ENCODE data around the gene STX4. TPM values are rescaled to one million over a fixed set of nuclear protein-coding genes. Genes with fewer than 3 reads are reported as not detected.

STX4 gene
- polyA plus RNA-seq, 1 of the 3 experiments (the other 2 are of a cell fraction): 117 TPM

DNA sequence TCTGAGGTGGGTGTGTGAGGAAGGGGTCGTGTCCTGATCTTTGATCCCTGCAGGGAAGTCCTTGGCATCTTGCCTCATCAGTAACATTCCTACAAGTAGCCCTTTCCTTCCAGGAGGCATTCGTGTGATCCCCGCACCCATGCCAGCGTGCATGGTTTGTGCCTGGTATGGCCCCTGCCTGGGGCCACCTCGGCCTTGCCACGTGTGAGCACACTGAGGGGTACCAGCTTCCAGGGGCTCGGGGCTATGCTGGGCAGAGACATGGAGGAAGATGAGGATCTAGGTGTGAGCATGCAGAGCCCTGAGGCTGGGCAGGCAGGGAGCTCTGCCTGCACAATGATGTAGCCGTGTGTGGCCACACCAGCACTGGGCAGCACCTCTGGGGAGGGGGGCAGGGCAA lies 42.3 kb upstream of the STX4 start:
- Histone ChIP-seq H3K27me3 (ENCODE audit: insufficient read depth) (no peaks in the 10 kb centered on the region), H3K4me2 (no peak overlapping the region), H3K27ac (ENCODE audit: low read depth in 2 of 2, low read length in 1 of 2) (no peak overlapping the region), H3F3A (replicated peaks; ENCODE audit: insufficient read depth) (no peaks in the 10 kb centered on the region), H2AFZ (ENCODE audit: low read depth) (no peak overlapping the region), H3K9me2 (no peaks in the 10 kb centered on the region), H3K4me3 (ENCODE audit: low read depth in 2 of 2, low read length in 1 of 2) (no peak overlapping the region), H3K9ac (no peak overlapping the region), H3K9me3 (no peaks in the 10 kb centered on the region), H3K79me2 (ENCODE audit: insufficient read depth) (no peaks in the 10 kb centered on the region), H3K36me3 (replicated peaks in 1 of 2; ENCODE audit: control insufficient read depth in 1 of 2, insufficient read depth in 2 of 2, low read length in 1 of 2) (peaks cover 0 to 3% of the 10 kb centered on the region in 2 experiments), H4K20me1 (ENCODE audit: insufficient read depth) (no peaks in the 10 kb centered on the region), H3K4me1 (ENCODE audit: control insufficient read depth in 1 of 2, insufficient read depth in 2 of 2, low read depth in 1 of 2, low read length in 1 of 2) (peaks cover 0 to 5% of the 10 kb centered on the region in 2 experiments; a peak in 1 of 4 replicates)
- DNase-seq: no peak
- no peak for TF ChIP-seq FOXM1 (IDR thresholded peaks at IDR 0.05; ENCODE audit: low read depth)
- TF ChIP-seq, protein P1, sequence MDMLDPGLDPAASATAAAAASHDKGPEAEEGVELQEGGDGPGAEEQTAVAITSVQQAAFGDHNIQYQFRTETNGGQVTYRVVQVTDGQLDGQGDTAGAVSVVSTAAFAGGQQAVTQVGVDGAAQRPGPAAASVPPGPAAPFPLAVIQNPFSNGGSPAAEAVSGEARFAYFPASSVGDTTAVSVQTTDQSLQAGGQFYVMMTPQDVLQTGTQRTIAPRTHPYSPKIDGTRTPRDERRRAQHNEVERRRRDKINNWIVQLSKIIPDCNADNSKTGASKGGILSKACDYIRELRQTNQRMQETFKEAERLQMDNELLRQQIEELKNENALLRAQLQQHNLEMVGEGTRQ (IDR thresholded peaks at IDR 0.05; ENCODE audit: borderline replicate concordance, low read depth, low read length): no peak
- no peak for TF ChIP-seq EZH2phosphoT487 (IDR thresholded peaks at IDR 0.05; ENCODE audit: borderline replicate concordance, low read depth)
- no peak for TF ChIP-seq NFIC (IDR thresholded peaks at IDR 0.05; ENCODE audit: borderline replicate concordance)
- CTCF ChIA-PET: no interaction called here
- POLR2A ChIA-PET: no interaction called here
- WGBS (ENCODE audit: low lambda C conversion rate): 71% methylated on average over 4 of the region's 8 CpGs

DNA sequence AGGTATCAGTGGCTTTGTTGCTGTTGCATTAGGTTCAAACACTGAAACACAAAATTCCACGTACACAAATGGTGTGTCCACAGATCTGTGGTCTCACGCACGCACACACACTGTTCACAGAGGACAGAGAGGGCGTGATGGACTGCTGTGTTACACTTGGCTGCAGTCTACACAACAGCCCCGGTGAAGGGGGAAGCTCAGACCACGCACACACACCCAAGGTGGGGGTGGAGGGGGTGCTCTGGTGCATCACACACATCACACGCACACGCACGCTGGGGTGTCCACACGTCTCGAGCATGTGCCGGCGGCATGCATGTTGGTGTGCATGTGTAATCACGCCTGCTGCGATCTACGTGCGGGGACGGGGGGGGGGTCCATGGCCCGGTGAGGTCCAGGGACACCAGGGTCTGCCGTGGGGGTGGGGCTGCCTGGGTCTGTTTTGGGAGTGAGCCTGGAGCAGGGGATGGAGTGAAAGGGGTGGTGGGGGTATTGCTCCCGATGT lies 41.0 kb upstream of the STX4 start:
- Histone ChIP-seq H3K4me1 (ENCODE audit: control insufficient read depth in 1 of 2, insufficient read depth in 2 of 2, low read depth in 1 of 2, low read length in 1 of 2) (peaks cover under 1 to 9% of the 10 kb centered on the region in 2 experiments; a peak in 3 of 4 replicates), H3K79me2 (ENCODE audit: insufficient read depth) (no peaks in the 10 kb centered on the region), H3K27ac (ENCODE audit: low read depth in 2 of 2, low read length in 1 of 2) (no peak overlapping the region), H4K20me1 (ENCODE audit: insufficient read depth) (no peaks in the 10 kb centered on the region), H3K9ac (no peak overlapping the region), H3K9me2 (no peaks in the 10 kb centered on the region), H3K9me3 (no peaks in the 10 kb centered on the region), H3K36me3 (replicated peaks in 1 of 2; ENCODE audit: control insufficient read depth in 1 of 2, insufficient read depth in 2 of 2, low read length in 1 of 2) (peaks cover 0 to 3% of the 10 kb centered on the region in 2 experiments), H3K4me3 (ENCODE audit: low read depth in 2 of 2, low read length in 1 of 2) (no peak overlapping the region), H3F3A (replicated peaks; ENCODE audit: insufficient read depth) (peaks cover 1% of the 10 kb centered on the region), H3K27me3 (ENCODE audit: insufficient read depth) (no peaks in the 10 kb centered on the region), H3K4me2 (no peak overlapping the region), H2AFZ (ENCODE audit: low read depth) (no peak overlapping the region)
- 75% methylated on average over 8 of the region's 21 CpGs for WGBS (ENCODE audit: low lambda C conversion rate)
- CTCF ChIA-PET: interaction anchor here (3.1 kb wide), 1 partner anchor 7 kb away, joined by 16 read pairs; the partner anchor contains the start of gene HSD3B7
- TF ChIP-seq YY1 (IDR thresholded peaks at IDR 0.05; ENCODE audit: low read depth): no peak
- TF ChIP-seq, protein P2, sequence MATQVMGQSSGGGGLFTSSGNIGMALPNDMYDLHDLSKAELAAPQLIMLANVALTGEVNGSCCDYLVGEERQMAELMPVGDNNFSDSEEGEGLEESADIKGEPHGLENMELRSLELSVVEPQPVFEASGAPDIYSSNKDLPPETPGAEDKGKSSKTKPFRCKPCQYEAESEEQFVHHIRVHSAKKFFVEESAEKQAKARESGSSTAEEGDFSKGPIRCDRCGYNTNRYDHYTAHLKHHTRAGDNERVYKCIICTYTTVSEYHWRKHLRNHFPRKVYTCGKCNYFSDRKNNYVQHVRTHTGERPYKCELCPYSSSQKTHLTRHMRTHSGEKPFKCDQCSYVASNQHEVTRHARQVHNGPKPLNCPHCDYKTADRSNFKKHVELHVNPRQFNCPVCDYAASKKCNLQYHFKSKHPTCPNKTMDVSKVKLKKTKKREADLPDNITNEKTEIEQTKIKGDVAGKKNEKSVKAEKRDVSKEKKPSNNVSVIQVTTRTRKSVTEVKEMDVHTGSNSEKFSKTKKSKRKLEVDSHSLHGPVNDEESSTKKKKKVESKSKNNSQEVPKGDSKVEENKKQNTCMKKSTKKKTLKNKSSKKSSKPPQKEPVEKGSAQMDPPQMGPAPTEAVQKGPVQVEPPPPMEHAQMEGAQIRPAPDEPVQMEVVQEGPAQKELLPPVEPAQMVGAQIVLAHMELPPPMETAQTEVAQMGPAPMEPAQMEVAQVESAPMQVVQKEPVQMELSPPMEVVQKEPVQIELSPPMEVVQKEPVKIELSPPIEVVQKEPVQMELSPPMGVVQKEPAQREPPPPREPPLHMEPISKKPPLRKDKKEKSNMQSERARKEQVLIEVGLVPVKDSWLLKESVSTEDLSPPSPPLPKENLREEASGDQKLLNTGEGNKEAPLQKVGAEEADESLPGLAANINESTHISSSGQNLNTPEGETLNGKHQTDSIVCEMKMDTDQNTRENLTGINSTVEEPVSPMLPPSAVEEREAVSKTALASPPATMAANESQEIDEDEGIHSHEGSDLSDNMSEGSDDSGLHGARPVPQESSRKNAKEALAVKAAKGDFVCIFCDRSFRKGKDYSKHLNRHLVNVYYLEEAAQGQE (IDR thresholded peaks at IDR 0.05; ENCODE audit: low read depth, low read length): no peak
- TF ChIP-seq, protein P3, sequence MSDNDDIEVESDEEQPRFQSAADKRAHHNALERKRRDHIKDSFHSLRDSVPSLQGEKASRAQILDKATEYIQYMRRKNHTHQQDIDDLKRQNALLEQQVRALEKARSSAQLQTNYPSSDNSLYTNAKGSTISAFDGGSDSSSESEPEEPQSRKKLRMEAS (IDR thresholded peaks at IDR 0.05; ENCODE audit: low read depth): no peak
- TF ChIP-seq, protein P4, sequence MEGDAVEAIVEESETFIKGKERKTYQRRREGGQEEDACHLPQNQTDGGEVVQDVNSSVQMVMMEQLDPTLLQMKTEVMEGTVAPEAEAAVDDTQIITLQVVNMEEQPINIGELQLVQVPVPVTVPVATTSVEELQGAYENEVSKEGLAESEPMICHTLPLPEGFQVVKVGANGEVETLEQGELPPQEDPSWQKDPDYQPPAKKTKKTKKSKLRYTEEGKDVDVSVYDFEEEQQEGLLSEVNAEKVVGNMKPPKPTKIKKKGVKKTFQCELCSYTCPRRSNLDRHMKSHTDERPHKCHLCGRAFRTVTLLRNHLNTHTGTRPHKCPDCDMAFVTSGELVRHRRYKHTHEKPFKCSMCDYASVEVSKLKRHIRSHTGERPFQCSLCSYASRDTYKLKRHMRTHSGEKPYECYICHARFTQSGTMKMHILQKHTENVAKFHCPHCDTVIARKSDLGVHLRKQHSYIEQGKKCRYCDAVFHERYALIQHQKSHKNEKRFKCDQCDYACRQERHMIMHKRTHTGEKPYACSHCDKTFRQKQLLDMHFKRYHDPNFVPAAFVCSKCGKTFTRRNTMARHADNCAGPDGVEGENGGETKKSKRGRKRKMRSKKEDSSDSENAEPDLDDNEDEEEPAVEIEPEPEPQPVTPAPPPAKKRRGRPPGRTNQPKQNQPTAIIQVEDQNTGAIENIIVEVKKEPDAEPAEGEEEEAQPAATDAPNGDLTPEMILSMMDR (IDR thresholded peaks at IDR 0.05): no peak
- no peak for TF ChIP-seq NRF1 (IDR thresholded peaks at IDR 0.05; ENCODE audit: low read depth, low read length)
- TF ChIP-seq POLR2AphosphoS5 (IDR thresholded peaks at IDR 0.05; ENCODE audit: low read depth, low read length): no peak
- TF ChIP-seq RFX5 (IDR thresholded peaks at IDR 0.05; ENCODE audit: low read length): no peak
- no peak for TF ChIP-seq SIN3A (IDR thresholded peaks at IDR 0.05; ENCODE audit: borderline replicate concordance, low read depth, low read length)
- TF ChIP-seq MEF2A (IDR thresholded peaks at IDR 0.05; ENCODE audit: borderline replicate concordance, low read depth): no peak
- TF ChIP-seq, protein P5, sequence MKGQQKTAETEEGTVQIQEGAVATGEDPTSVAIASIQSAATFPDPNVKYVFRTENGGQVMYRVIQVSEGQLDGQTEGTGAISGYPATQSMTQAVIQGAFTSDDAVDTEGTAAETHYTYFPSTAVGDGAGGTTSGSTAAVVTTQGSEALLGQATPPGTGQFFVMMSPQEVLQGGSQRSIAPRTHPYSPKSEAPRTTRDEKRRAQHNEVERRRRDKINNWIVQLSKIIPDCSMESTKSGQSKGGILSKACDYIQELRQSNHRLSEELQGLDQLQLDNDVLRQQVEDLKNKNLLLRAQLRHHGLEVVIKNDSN (IDR thresholded peaks at IDR 0.05; ENCODE audit: borderline replicate concordance, low read depth): no peak
- no peak for TF ChIP-seq SMC3 (IDR thresholded peaks at IDR 0.05; ENCODE audit: low read depth, low read length)
- TF ChIP-seq TEAD4 (IDR thresholded peaks at IDR 0.05; ENCODE audit: borderline replicate concordance, insufficient read depth): no peak
- no peak for TF ChIP-seq MXI1 (IDR thresholded peaks at IDR 0.05; ENCODE audit: low read depth, low read length)
- POLR2A ChIA-PET: no interaction called here
- DNase-seq: no peak
